WTC11 (cell line): ENCODE measurements around the gene KIF6.

Source experiments
- ATF2 ChIP-seq: sonication (generic); formaldehyde crosslinking; IDR thresholded peaks from 2 replicates; pipeline ENCODE4 v1.8.1; 2022; ENCODE audit warnings: low read depth, missing genetic modification reagents, borderline replicate concordance
- CBFB ChIP-seq: sonication (generic); formaldehyde crosslinking; IDR thresholded peaks from 2 replicates; pipeline ENCODE4 v1.8.1; 2022; ENCODE audit warnings: mild to moderate bottlenecking, low read depth, missing genetic modification reagents
- CREM ChIP-seq: sonication (generic); formaldehyde crosslinking; IDR thresholded peaks from 2 replicates; pipeline ENCODE4 v1.8.1; 2022; ENCODE audit warnings: mild to moderate bottlenecking, missing genetic modification reagents, moderate library complexity
- CTCF ChIP-seq: fragments of 200-600 bp; IDR thresholded peaks from 2 replicates; pipeline ENCODE4 v1.8.0; 2022; ENCODE audit warnings: antibody characterized with exemption
- PRDM15 ChIP-seq: sonication (generic); formaldehyde crosslinking; IDR thresholded peaks from 2 replicates; pipeline ENCODE4 v1.8.0; 2022; ENCODE audit warnings: missing genetic modification reagents
- PREB ChIP-seq: sonication (generic); formaldehyde crosslinking; IDR thresholded peaks from 2 replicates; pipeline ENCODE4 v1.8.1; 2022; ENCODE audit warnings: mild to moderate bottlenecking, missing genetic modification reagents, moderate library complexity, borderline replicate concordance
- SMAD4 ChIP-seq: sonication (generic); formaldehyde crosslinking; IDR thresholded peaks from 2 replicates; pipeline ENCODE4 v1.8.0; 2022; ENCODE audit warnings: mild to moderate bottlenecking, missing genetic modification reagents
- SP1 ChIP-seq: sonication (generic); formaldehyde crosslinking; conservative IDR thresholded peaks from 2 replicates; pipeline ENCODE4 v1.8.1; 2022; ENCODE audit warnings: missing genetic modification reagents
- ZBTB21 ChIP-seq: sonication (generic); formaldehyde crosslinking; IDR thresholded peaks from 2 replicates; pipeline ENCODE4 v1.8.1; 2023; ENCODE audit warnings: mild to moderate bottlenecking, missing genetic modification reagents, borderline replicate concordance
- ZNF263 ChIP-seq: sonication (generic); formaldehyde crosslinking; IDR thresholded peaks from 2 replicates; pipeline ENCODE4 v1.8.1; 2022; ENCODE audit warnings: low read depth, mild to moderate bottlenecking, moderate library complexity, missing genetic modification reagents

- TF ChIP-seq ZNF263 (CRISPR knock-in tag) (no peak), CTCF (no peak), ZBTB21 (no peak), CREM (CRISPR knock-in tag) (no peak), ATF2 (CRISPR knock-in tag) (no peak), CBFB (CRISPR knock-in tag) (no peak), PREB (no peak), SMAD4 (no peak), SP1 (CRISPR knock-in tag) (no peak), PRDM15 (CRISPR knock-in tag) (no peak)
Observed at GRCh38 chr6:39304951-39305350, 420.3 kb downstream of the KIF6 start.
